Transverse colon (tissue), 4 donors: ENCODE data around the gene ASB1.

ENCODE experiments used
- POLR2A ChIP-seq: fragments of 450-650 bp; IDR thresholded peaks from one replicate; pipeline ENCODE4 v1.6.1; 2016; ENCODE audit warnings: antibody characterized with exemption, mild to moderate bottlenecking, moderate library complexity
- POLR2AphosphoS5 ChIP-seq, 3 donors: sonication (generic); formaldehyde crosslinking; IDR thresholded peaks; one replicate each; pipeline ENCODE4 v1.6.1; 2016; ENCODE audit warnings: antibody characterized with exemption in 3 of 3
- TF ChIP-seq, protein P1 (sequence below), 5 experiments: fragments of 200-600 bp in 3 of 5; fragments of 450-650 bp in 2 of 5; sonication (generic) in 3 of 5; IDR thresholded peaks; 1 replicate in 2 of 5; 2 replicates in 3 of 5; pipeline ENCODE4 v1.5.1; 2016 to 2017; ENCODE audit warnings: antibody characterized with exemption in 5 of 5, inconsistent platforms in 3 of 5, mild to moderate bottlenecking in 2 of 5, moderate library complexity in 1 of 5

GRCh38 chr2:238435752-238436096, 9.0 kb downstream of the ASB1 start:
- TF ChIP-seq, protein P1, sequence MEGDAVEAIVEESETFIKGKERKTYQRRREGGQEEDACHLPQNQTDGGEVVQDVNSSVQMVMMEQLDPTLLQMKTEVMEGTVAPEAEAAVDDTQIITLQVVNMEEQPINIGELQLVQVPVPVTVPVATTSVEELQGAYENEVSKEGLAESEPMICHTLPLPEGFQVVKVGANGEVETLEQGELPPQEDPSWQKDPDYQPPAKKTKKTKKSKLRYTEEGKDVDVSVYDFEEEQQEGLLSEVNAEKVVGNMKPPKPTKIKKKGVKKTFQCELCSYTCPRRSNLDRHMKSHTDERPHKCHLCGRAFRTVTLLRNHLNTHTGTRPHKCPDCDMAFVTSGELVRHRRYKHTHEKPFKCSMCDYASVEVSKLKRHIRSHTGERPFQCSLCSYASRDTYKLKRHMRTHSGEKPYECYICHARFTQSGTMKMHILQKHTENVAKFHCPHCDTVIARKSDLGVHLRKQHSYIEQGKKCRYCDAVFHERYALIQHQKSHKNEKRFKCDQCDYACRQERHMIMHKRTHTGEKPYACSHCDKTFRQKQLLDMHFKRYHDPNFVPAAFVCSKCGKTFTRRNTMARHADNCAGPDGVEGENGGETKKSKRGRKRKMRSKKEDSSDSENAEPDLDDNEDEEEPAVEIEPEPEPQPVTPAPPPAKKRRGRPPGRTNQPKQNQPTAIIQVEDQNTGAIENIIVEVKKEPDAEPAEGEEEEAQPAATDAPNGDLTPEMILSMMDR (IDR thresholded peaks at IDR 0.05) = no peak
- TF ChIP-seq POLR2A = no peak
- TF ChIP-seq POLR2AphosphoS5 (IDR thresholded peaks at IDR 0.05) = no peak
